Activated CD4-positive, alpha-beta T cell treated with anti-CD3 and anti-CD28 coated beads for 48 hours (primary cell): ENCODE results near the gene SLC25A33.

Source experiments
- DNase-seq: peaks from one replicate; pipeline ENCODE4 v3.0.0-alpha.2; 2020

SLC25A33 gene

DNA sequence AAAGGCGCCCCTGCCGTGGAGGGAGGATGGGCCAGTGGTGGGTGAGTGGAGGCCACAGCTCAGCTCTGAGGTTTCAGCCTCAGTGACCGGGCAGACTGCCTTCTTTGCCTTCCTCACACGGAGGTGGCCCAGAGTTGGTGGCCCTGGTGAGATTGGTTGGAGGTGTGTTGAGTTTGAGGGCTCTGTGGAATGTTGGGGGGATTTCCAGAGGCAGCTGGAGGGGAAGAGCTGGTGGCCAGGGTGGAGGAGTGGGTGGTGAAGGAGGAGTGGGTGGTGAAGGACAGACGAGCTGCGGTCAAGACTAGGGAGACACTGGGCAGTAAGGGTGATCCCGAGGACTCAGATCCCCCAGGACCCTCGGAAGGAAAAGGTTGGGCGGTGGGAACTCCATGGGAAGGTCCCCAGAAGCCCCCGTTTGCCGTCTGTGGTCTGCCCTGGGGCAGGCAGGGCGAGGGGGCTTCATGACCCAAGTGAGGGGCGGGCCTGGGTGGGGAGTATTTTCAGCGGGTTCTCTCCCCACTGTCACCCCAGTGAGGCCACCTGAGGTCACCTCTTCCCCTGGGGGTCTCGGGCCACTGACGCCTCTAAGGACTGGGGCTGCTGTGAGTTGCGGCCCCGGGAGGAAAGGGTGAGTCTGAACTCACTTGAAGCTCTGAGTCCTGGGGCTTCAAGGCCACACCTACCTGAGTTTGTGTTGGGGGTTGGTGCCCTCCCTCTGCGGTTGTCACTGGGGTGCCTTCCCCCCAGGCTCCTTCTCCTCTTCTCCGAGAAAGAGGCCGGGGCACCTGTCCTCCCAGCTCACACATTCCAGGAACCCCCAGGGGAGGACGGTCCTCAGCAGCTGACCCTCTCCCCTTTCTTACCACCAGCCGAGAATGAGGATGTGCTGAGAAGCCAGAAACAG lies 89.5 kb downstream of the SLC25A33 start:
- peak; percentile 81 for DNase-seq

DNA sequence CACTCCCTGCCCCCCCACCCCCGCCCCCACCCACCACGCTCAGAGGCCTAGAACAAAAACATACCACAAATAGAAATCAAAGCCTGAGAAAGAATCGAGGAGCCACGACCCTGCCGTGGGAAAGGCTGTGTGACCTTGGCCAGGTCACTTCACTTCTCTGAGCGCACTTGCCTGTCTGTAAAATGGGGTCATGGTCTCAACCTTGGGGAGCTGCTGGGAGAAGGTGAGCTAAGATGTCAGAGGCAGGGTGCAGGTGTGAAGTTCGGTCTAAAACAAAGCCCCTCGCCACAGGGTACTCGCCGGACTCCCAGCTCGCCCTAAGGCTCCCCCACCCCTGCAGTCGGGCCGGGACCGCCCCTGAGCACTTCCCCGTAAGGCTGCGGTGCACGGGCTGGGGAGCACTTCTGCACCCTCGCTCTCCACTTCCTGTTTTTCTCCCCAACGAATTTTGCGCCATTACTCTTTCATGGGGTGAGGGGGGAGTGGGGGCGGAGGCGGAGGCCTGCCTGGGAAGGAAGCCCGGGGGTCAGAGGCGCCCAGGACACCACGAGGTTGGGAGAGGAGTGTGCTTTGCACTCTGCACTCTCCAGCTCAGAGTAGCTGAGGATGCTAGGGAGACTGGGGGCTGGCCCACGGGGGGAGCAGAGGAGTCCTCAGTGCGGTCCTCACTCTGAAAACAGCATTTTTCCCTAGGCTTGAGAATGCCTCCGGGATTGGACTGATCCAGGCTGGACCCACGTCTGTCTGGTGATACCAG lies 90.4 kb downstream of the SLC25A33 start:
- DNase-seq = peak; percentile 87

DNA sequence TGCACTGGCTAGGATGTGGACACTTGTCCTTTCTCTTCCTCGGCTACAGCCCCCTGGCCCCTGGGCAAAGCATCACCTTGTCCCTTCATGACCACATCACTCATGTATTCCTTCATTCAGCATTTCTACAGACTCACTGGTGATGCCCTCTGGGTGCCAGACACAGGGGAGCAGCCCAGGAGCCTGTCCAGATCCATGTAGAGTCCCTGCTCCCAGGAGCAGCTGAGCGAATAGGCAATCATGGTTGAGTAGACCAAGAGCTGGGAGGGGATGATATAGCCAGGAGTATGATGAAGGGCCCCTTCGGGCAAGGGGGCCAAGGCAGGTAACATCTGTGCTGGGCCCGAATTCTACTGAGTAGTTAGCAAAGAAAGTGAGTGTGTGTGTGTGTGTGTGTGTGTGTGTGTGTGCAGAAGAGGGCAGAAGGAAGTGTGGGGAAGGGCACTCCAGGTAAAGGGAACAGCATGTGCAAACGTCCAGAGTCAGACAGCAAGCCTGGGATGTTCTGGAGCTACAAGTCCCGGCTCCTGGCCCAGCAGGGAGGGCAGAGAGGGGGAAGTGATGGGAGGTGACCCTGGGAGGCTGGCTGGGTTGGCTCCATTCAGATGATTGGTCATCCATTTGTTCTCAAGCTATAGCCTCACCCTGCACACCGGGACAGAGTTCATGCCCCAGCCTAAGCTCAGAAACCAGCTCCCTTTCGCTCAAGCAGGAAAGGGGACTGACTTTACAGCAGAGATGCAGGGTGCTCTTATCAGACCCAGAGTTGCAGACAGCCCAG lies 91.3 kb downstream of the SLC25A33 start:
- peak; percentile 25 for DNase-seq

GRCh38 chr1:9631613-9632012 lies 92.3 kb downstream of the SLC25A33 start:
- DNase-seq = no peak

GRCh38 chr1:9633493-9633892 lies 94.2 kb downstream of the SLC25A33 start:
- no peak for DNase-seq

DNA sequence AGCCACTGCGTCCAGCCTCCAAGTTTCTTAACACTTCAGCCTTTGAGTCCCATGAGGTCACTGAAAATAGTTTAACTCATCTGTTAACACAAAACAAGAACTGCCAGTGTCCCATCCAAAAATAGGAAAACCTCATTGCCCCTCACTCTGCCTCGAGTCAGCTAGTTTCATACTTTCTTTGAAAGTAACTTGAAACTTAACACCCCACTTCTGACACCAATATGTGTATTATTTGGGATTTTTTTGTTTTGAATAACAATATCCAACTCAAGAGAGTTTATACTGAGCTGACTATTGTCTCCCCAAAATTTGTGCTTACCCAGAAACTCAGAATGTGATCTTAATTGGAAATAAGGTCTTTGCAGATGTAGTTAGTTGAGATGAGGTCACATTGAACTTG lies 95.3 kb downstream of the SLC25A33 start:
- no peak for DNase-seq
